G401 (cell line): ENCODE data around the gene LZTFL1. TPM values are rescaled to one million over a fixed set of nuclear protein-coding genes. Genes with fewer than 3 reads are reported as not detected.

Experiments
- DNase-seq: peaks from one replicate; pipeline ENCODE4 v3.0.0-alpha.2; 2015; ENCODE audit warnings: low spot score
- in situ Hi-C: cut with HindIII; loops from 2 replicates; pipeline ENCODE4 v1.10.0; 2016; ENCODE audit warnings: low sequenced_read_pairs, mixed read lengths
- total RNA-seq: library from RNA; depleted of rRNA; stranded (reverse); fragments of >200 nt; shearing (Covaris generic); gene quantifications from 2 replicates; pipeline ENCODE4 v1.2.3, GENCODE V29; 2014

The LZTFL1 gene
- total RNA-seq, 1 experiment from 2014 or later: 28.6 TPM

- in situ Hi-C loops: no loop called here
- no peak for DNase-seq
Measured at GRCh38 chr3:45792036-45792435, 49.9 kb downstream of the LZTFL1 start.

DNA sequence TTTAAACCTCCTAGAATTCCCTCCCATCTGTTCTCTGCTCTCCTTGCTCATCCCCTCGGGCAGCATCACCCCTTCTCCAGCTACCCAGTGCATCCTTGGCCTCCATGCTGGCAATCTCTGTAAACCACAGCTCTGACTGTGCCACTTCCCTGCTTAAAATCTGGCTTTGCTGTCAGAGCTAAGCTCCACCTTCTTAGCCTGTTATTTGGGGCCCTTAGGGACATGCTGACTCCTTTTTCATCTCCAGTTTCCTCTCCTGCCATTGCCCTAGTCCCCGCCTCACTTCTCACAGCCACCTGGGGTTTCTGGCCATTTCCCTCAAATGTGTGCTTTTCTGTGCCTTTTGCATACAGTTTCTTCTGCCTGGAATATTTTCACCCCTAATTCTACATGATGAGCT, 51.3 kb downstream of the LZTFL1 start:
- in situ Hi-C loops: no loop called here
- DNase-seq: no peak

- DNase-seq: no peak
- in situ Hi-C loops: no loop called here
Measured at GRCh38 chr3:45789235-45789812, 52.6 kb downstream of the LZTFL1 start.

- DNase-seq: no peak
- in situ Hi-C loops: no loop called here
Measured at GRCh38 chr3:45787551-45787950, 54.4 kb downstream of the LZTFL1 start.

- DNase-seq: no peak
- in situ Hi-C loops: no loop called here
Measured at GRCh38 chr3:45786801-45787495, 55.0 kb downstream of the LZTFL1 start.

GRCh38 chr3:45785605-45786150, 56.2 kb downstream of the LZTFL1 start:
- no peak for DNase-seq
- in situ Hi-C loops: no loop called here

- in situ Hi-C loops: no loop called here
- DNase-seq: no peak
Measured at GRCh38 chr3:45783667-45784066, 58.3 kb downstream of the LZTFL1 start.

- no peak for DNase-seq
- in situ Hi-C loops: no loop called here
Measured at GRCh38 chr3:45782381-45782780, 59.5 kb downstream of the LZTFL1 start.

DNA sequence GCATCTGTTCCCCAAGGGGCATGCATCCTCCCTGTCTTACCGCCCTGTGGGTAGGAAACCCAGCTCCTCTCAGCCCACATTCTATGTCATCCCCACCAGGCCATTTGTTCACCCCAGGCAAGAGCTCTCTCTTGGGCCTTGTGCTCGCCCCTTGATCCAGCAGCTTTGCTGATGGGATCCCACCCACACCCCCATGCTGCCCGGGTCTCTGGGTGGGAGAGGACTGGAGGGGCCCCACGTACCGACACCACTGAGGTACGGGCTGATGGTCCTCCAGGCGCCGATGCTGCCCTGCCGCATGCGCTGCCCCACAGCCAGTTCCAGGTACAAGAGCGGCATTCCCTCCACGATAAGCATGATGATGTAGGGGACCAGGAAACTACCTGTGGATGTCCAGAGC, 60.1 kb downstream of the LZTFL1 start:
- no peak for DNase-seq
- in situ Hi-C loops: no loop called here

DNA sequence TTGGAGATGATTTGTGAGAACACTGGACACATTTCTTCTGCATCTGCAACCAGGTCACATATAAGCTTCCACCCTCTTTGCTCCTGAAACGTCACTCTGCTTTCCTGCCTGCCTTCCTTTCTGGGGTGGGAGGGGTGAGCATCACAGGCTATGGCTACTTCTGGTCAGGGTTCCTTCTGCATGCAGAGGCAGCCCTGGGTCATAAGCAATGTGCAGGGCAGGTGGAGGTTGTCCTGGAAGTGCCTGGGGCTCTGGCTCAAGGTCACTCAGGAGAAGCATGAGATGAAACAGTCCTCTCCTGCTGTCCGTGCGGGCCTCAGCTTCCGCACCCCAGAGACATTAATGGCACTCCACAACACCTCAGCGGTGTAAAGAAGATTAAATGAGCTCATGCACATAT, 60.6 kb downstream of the LZTFL1 start:
- in situ Hi-C loops: no loop called here
- DNase-seq: no peak

- in situ Hi-C loops: no loop called here
- DNase-seq: no peak
Measured at GRCh38 chr3:45779746-45780735, 61.9 kb downstream of the LZTFL1 start.

DNA sequence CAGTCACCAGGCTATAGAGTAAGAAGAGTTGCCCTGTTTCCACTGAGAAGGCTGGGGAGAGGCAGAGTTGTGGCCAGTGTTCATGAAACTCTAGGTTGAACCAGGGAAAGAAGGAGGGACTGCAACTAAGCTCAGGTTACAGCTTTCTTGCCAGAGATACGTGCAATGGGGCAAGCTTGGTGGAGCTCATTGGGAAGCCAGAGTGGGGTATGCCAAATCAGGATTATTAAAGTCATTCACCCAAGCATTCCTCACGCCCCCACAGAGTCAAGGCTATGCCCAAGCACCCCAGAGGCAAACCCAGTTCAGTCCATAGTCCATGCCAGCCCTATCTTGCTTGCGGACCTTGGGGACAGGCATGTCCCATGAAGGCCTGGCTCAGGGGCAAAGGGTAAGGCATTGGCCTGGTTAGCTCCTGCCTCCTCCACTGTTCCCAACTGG, 63.1 kb downstream of the LZTFL1 start:
- in situ Hi-C loops: no loop called here
- DNase-seq: no peak

DNA sequence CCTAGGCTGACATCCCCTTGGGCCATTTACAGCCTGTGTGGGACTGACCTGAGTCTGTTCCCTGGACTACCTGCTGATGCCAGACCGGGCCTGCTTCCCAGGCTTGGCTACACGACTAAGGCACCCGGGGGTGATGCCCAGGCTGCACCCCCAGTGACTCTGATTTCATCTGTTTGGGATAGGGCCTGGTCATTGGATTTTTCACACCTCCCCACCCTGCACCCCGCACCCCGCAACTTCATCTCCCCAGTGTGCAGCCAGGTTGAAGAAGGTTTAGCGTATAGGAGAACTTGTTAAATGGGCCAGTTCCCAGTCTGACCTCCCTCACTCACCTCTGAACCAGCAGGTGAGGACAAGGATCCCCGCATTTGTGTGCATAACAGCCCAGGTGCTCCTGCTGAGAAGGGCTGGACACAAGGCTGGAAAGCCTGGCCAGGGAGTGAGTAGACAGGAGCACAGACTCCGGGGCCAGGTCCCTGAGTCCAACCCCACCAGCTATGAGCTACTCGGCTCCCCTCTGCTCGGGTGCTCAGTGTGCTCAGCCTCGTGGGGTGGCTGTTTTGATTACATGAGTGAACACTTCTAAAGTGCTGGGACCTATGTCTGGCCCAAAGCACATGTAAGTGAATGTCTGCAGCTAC, 64.1 kb downstream of the LZTFL1 start:
- DNase-seq: no peak
- in situ Hi-C loops: no loop called here

- no peak for DNase-seq
- in situ Hi-C loops: no loop called here
Measured at GRCh38 chr3:45777111-45777745, 64.7 kb downstream of the LZTFL1 start.

DNA sequence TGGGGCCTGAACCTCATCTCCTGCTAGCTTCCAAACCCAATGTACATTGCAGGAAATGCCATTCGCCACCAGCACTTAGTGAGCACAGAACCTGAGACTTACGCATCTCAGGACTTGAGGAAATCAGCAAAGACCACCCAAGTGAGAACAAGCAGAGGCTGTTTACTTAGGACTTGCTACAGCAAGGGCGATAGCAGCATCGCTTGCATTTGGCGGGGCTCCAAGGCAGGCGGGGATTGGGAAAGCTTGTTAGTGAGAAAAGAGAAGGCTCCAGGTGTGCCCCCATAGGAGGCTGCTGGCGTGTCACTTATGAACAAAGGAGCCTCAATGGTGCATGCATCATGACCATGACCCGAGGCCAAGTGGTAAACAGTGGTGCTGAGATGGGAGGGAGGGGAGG, 65.3 kb downstream of the LZTFL1 start:
- in situ Hi-C loops: no loop called here

GRCh38 chr3:45776301-45776595, 65.7 kb downstream of the LZTFL1 start:
- no peak for DNase-seq
- in situ Hi-C loops: no loop called here

More for the DNA sequence above, 65.3 kb downstream of the LZTFL1 start:
- no peak for DNase-seq

- DNase-seq: no peak
- in situ Hi-C loops: no loop called here
Measured at GRCh38 chr3:45775571-45776300, 66.2 kb downstream of the LZTFL1 start.
